Esophagus squamous epithelium (tissue), 5 donors: ENCODE results near the gene NCKAP5. TPM values are rescaled to one million over a fixed set of nuclear protein-coding genes. Genes with fewer than 3 reads are reported as not detected.

Experiments
- DNase-seq: peaks from one replicate; lab custom pipeline; 2025; lab: John Stamatoyannopoulos, UW
- H3K27ac ChIP-seq, 4 donors: fragments of 200-600 bp; sonication (generic); one replicate each; pipeline ENCODE4 v1.5.1; 2016 to 2019; ENCODE audit warnings: mild to moderate bottlenecking in 1 of 4
- H3K27me3 ChIP-seq, 4 donors: fragments of 200-600 bp; sonication (generic); 1 replicate in 3 of 4; 2 replicates in 1 of 4; pipeline versions ENCODE4 v1.5.1 to v1.6.0; 2017 to 2021; ENCODE audit warnings: antibody characterized with exemption in 1 of 4
- H3K36me3 ChIP-seq, 3 donors: fragments of 200-600 bp; sonication (generic); one replicate each; pipeline ENCODE4 v1.5.1; 2016 to 2019
- H3K4me1 ChIP-seq, 3 donors: fragments of 200-600 bp; sonication (generic); one replicate each; pipeline ENCODE4 v1.5.1; 2017 to 2019
- H3K4me3 ChIP-seq, 4 donors: fragments of 200-600 bp; sonication (generic); 1 replicate in 3 of 4; 2 replicates in 1 of 4; pipeline ENCODE4 v1.5.1; 2016 to 2019; ENCODE audit warnings: mild to moderate bottlenecking in 2 of 4, moderate library complexity in 1 of 4
- H3K9me3 ChIP-seq, 3 donors: fragments of 200-600 bp; sonication (generic); one replicate each; pipeline ENCODE4 v1.5.1; 2016 to 2019
- CTCF ChIP-seq, 6 experiments: fragments of 450-650 bp in 4 of 6; fragments of 200-600 bp in 2 of 6; sonication (generic) in 2 of 6; IDR thresholded peaks; one replicate each; pipeline ENCODE4 v1.5.1; 2016 to 2019; ENCODE audit warnings: antibody characterized with exemption in 6 of 6, mild to moderate bottlenecking in 4 of 6, moderate library complexity in 4 of 6
- POLR2A ChIP-seq, 4 donors: fragments of 450-650 bp; IDR thresholded peaks; one replicate each; pipeline ENCODE4 v1.6.1; 2017; ENCODE audit warnings: antibody characterized with exemption in 4 of 4, mild to moderate bottlenecking in 4 of 4, moderate library complexity in 3 of 4
- WGBS, 2 donors: methylation state at CpG; one replicate each; pipeline ENCODE4 v1.1.5; 2018; 5-methylcytosine and 5-hydroxymethylcytosine counted together
- intact Hi-C: fragments of 100-400 bp; cut with DNase I; formaldehyde crosslinking; loops from one replicate; pipeline ENCODE4 v1.15.0; 2022
- total RNA-seq, 4 donors: library from RNA; depleted of rRNA; stranded (reverse); fragments of >200 nt; gene quantifications; one replicate each; pipeline ENCODE4 v1.1.0, GENCODE V29; 2016
- donor health status: DM: yes; HTN: yes; CAD: no.

NCKAP5 gene
- total RNA-seq, 4 donors from 2014 or later = 4.5 to 6.9 (median 5.3) TPM

- H3K27ac ChIP-seq = no peak overlapping the region
- TF ChIP-seq CTCF (IDR thresholded peaks at IDR 0.05) (no peak), POLR2A (IDR thresholded peaks at IDR 0.05) (no peak)
- no peaks in the 10 kb centered on the region for H3K4me1 ChIP-seq
- H3K4me3 ChIP-seq = no peak overlapping the region
- DNase-seq = no peak
- 91 to 94% methylated on average over 9 of the region's 9 CpGs for WGBS, 2 donors
- peaks cover 0 to 6% (median 0%) of the 10 kb centered on the region in 3 donors for H3K36me3 ChIP-seq
- intact Hi-C loops = no loop called here
- no peaks in the 10 kb centered on the region for H3K9me3 ChIP-seq
- H3K27me3 ChIP-seq = no peaks in the 10 kb centered on the region
Measured at GRCh38 chr2:132725748-132726147, 842.5 kb downstream of the NCKAP5 start.

- H3K9me3 ChIP-seq = no peaks in the 10 kb centered on the region
- WGBS, 2 donors = 70 to 73% methylated on average over 1 of the region's 1 CpG
- no peaks in the 10 kb centered on the region for H3K27me3 ChIP-seq
- H3K36me3 ChIP-seq = peaks cover 0 to 6% (median 0%) of the 10 kb centered on the region in 3 donors
- intact Hi-C loops = no loop called here
- H3K27ac ChIP-seq = no peak overlapping the region
- no peaks in the 10 kb centered on the region for H3K4me1 ChIP-seq
- TF ChIP-seq CTCF (IDR thresholded peaks at IDR 0.05) (no peak), POLR2A (IDR thresholded peaks at IDR 0.05) (no peak)
- DNase-seq = no peak
- no peak overlapping the region for H3K4me3 ChIP-seq
Measured at GRCh38 chr2:132725148-132725547, 843.1 kb downstream of the NCKAP5 start.

GRCh38 chr2:132721938-132722337 is 846.3 kb downstream of the NCKAP5 start:
- no peaks in the 10 kb centered on the region for H3K27me3 ChIP-seq
- no peak overlapping the region for H3K27ac ChIP-seq
- H3K4me3 ChIP-seq = no peak overlapping the region
- 90 to 95% methylated on average over 2 of the region's 2 CpGs for WGBS, 2 donors
- DNase-seq = no peak
- H3K36me3 ChIP-seq = no peaks in the 10 kb centered on the region
- H3K4me1 ChIP-seq = no peaks in the 10 kb centered on the region
- no peak for TF ChIP-seq POLR2A (IDR thresholded peaks at IDR 0.05)
- H3K9me3 ChIP-seq = no peaks in the 10 kb centered on the region
- intact Hi-C loops = no loop called here

GRCh38 chr2:132720393-132720792 is 847.9 kb downstream of the NCKAP5 start:
- H3K27me3 ChIP-seq = no peaks in the 10 kb centered on the region
- no peaks in the 10 kb centered on the region for H3K9me3 ChIP-seq
- TF ChIP-seq CTCF (IDR thresholded peaks at IDR 0.05) = no peak
- no peaks in the 10 kb centered on the region for H3K36me3 ChIP-seq
- H3K4me3 ChIP-seq = no peak overlapping the region
- DNase-seq = no peak
- no peak overlapping the region for H3K27ac ChIP-seq
- intact Hi-C loops = no loop called here
- WGBS, 2 donors = 77 to 81% methylated on average over 4 of the region's 4 CpGs
- no peaks in the 10 kb centered on the region for H3K4me1 ChIP-seq

GRCh38 chr2:132719480-132719879 is 848.8 kb downstream of the NCKAP5 start:
- WGBS, 2 donors = 80 to 84% methylated on average over 9 of the region's 9 CpGs
- Histone ChIP-seq H3K27me3 (no peaks in the 10 kb centered on the region), H3K27ac (no peak overlapping the region), H3K4me3 (no peak overlapping the region), H3K9me3 (no peaks in the 10 kb centered on the region), H3K36me3 (no peaks in the 10 kb centered on the region), H3K4me1 (no peaks in the 10 kb centered on the region)
- TF ChIP-seq POLR2A (IDR thresholded peaks at IDR 0.05) (no peak), CTCF (IDR thresholded peaks at IDR 0.05) (no peak)
- DNase-seq = no peak
- intact Hi-C loops = no loop called here

GRCh38 chr2:132716954-132717353 is 851.3 kb downstream of the NCKAP5 start:
- H3K36me3 ChIP-seq = no peaks in the 10 kb centered on the region
- H3K9me3 ChIP-seq = no peaks in the 10 kb centered on the region
- no peak overlapping the region for H3K4me3 ChIP-seq
- no peaks in the 10 kb centered on the region for H3K4me1 ChIP-seq
- intact Hi-C loops = no loop called here
- no peak overlapping the region for H3K27ac ChIP-seq
- no peaks in the 10 kb centered on the region for H3K27me3 ChIP-seq
- 86 to 92% methylated on average over 2 of the region's 2 CpGs for WGBS, 2 donors
- DNase-seq = no peak
- TF ChIP-seq POLR2A (IDR thresholded peaks at IDR 0.05) = no peak
- TF ChIP-seq CTCF (IDR thresholded peaks at IDR 0.05) = no peak
